Cardiac fibroblast (primary cell): ENCODE measurements around the gene CDH11.

Experiments
- DNase-seq, 2 donors: peaks; one replicate each; pipeline versions ENCODE4 v3.0.0 to v3.0.0-alpha.2; 2010; ENCODE audit warnings: low read depth in 2 of 2
- H3K4me3 ChIP-seq, 2 donors: replicated peaks in 1 of 2; 1 replicate in 1 of 2; 2 replicates in 1 of 2; pipeline ENCODE4 v1.5.1; 2011; ENCODE audit warnings: low read depth in 2 of 2, low read length in 2 of 2, mild to moderate bottlenecking in 2 of 2, moderate library complexity in 1 of 2
- CTCF ChIP-seq: IDR thresholded peaks from one replicate; pipeline ENCODE4 v1.5.1; 2011; ENCODE audit warnings: low read depth, mild to moderate bottlenecking, low read length, inconsistent platforms

The CDH11 gene

GRCh38 chr16:65005696-65006095 is 116.2 kb downstream of the CDH11 start:
- TF ChIP-seq CTCF, result no peak
- no peak for DNase-seq
- H3K4me3 ChIP-seq, result no peak overlapping the region

- H3K4me3 ChIP-seq, result no peak overlapping the region
- DNase-seq, result no peak
- no peak for TF ChIP-seq CTCF
Observed at GRCh38 chr16:65004570-65004969, 117.3 kb downstream of the CDH11 start.

GRCh38 chr16:65003621-65004020 is 118.2 kb downstream of the CDH11 start:
- H3K4me3 ChIP-seq, result no peak overlapping the region
- TF ChIP-seq CTCF, result no peak
- DNase-seq, result no peak

- no peak for TF ChIP-seq CTCF
- H3K4me3 ChIP-seq, result no peak overlapping the region
- DNase-seq, result peak; percentile 72 to 84
Observed at GRCh38 chr16:65002265-65002664, 119.6 kb downstream of the CDH11 start.

- no peak for TF ChIP-seq CTCF
- no peak overlapping the region for H3K4me3 ChIP-seq
- no peak for DNase-seq
Observed at GRCh38 chr16:65000654-65001053, 121.2 kb downstream of the CDH11 start.

- DNase-seq, result no peak
- no peak for TF ChIP-seq CTCF
- H3K4me3 ChIP-seq, result no peak overlapping the region
Observed at GRCh38 chr16:64997751-64998150, 124.1 kb downstream of the CDH11 start.

GRCh38 chr16:64997121-64997520 is 124.7 kb downstream of the CDH11 start:
- no peak for DNase-seq
- TF ChIP-seq CTCF, result no peak
- H3K4me3 ChIP-seq, result no peak overlapping the region
